Spleen (tissue), 11 donors: Measurements from ENCODE around the gene PSMA6. TPM values are rescaled to one million over a fixed set of nuclear protein-coding genes. Genes with fewer than 3 reads are reported as not detected.

Experiments
- DNase-seq: peaks from one replicate; pipeline ENCODE4 v3.0.0-alpha.2; 2020
- H3K27ac ChIP-seq, 8 donors: fragments of 200-600 bp; sonication (generic) in 7 of 8; 1 replicate in 4 of 8; 2 replicates in 4 of 8; pipeline versions ENCODE4 v1.5.0 to v1.8.0; 2016 to 2021; ENCODE audit warnings: inconsistent platforms in 4 of 8, mild to moderate bottlenecking in 4 of 8, moderate library complexity in 1 of 8
- H3K27me3 ChIP-seq, 7 donors: fragments of 200-600 bp; sonication (generic) in 6 of 7; replicated peaks in 1 of 7; 1 replicate in 4 of 7; 2 replicates in 3 of 7; pipeline versions ENCODE4 v1.5.0 to v1.8.0; 2016 to 2021; ENCODE audit warnings: inconsistent platforms in 3 of 7, mild to moderate bottlenecking in 1 of 7
- H3K36me3 ChIP-seq, 6 donors: fragments of 200-600 bp; sonication (generic) in 5 of 6; 1 replicate in 4 of 6; 2 replicates in 2 of 6; pipeline versions ENCODE4 v1.5.0 to v1.8.0; 2016 to 2021; ENCODE audit warnings: inconsistent platforms in 2 of 6
- H3K4me1 ChIP-seq, 6 donors: fragments of 200-600 bp; sonication (generic) in 5 of 6; 1 replicate in 3 of 6; 2 replicates in 3 of 6; pipeline versions ENCODE4 v1.5.0 to v1.8.0; 2016 to 2021; ENCODE audit warnings: inconsistent platforms in 3 of 6
- H3K4me3 ChIP-seq, 8 donors: fragments of 200-600 bp; sonication (generic) in 7 of 8; 1 replicate in 4 of 8; 2 replicates in 4 of 8; pipeline versions ENCODE4 v1.5.0 to v1.8.0; 2016 to 2021; ENCODE audit warnings: inconsistent platforms in 4 of 8, mild to moderate bottlenecking in 4 of 8, moderate library complexity in 2 of 8
- H3K9me3 ChIP-seq, 8 donors: fragments of 200-600 bp; sonication (generic) in 7 of 8; 1 replicate in 4 of 8; 2 replicates in 4 of 8; pipeline versions ENCODE4 v1.5.0 to v1.8.0; 2016 to 2021; ENCODE audit warnings: inconsistent platforms in 4 of 8
- CTCF ChIP-seq, 11 experiments: fragments of 200-600 bp in 7 of 11; fragments of 450-650 bp in 4 of 11; sonication (generic) in 4 of 11; IDR thresholded peaks in 8 of 11; conservative IDR thresholded peaks in 3 of 11; 1 replicate in 7 of 11; 2 replicates in 4 of 11; pipeline versions ENCODE4 v1.4.0 to v1.8.0; 2016 to 2021; ENCODE audit warnings: antibody characterized with exemption in 11 of 11, inconsistent platforms in 4 of 11, mild to moderate bottlenecking in 1 of 11
- POLR2A ChIP-seq, 3 donors: fragments of 450-650 bp; IDR thresholded peaks; one replicate each; pipeline ENCODE4 v1.5.1; 2017; ENCODE audit warnings: antibody characterized with exemption in 3 of 3, mild to moderate bottlenecking in 1 of 3
- POLR2AphosphoS5 ChIP-seq, 3 donors: sonication (generic); formaldehyde crosslinking; IDR thresholded peaks; one replicate each; pipeline ENCODE4 v1.5.1; 2017; ENCODE audit warnings: antibody characterized with exemption in 3 of 3
- WGBS, 5 donors: extraction: QIAGEN DNeasy Blood & Tissue Kit in 3 of 5; methylation state at CpG; one replicate each; pipeline versions ENCODE4 v1.1.5 to v1.1.7; 2013 to 2018; 5-methylcytosine and 5-hydroxymethylcytosine counted together
- intact Hi-C: fragments of 100-400 bp; cut with DNase I; formaldehyde crosslinking; loops from one replicate; pipeline ENCODE4 v1.15.0; 2023; ENCODE audit warnings: low total_unique reads
- polyA plus RNA-seq, 3 donors: library from polyadenylated mRNA; stranded (reverse); fragments of 200-250 nt; gene quantifications; one replicate each; pipeline ENCODE4 v1.2.1, GENCODE V29; 2013
- total RNA-seq, 7 donors: library from RNA; depleted of rRNA in 3 of 7; stranded (reverse); fragments of >200 nt in 3 of 7; fragmentation: NEBNext Ultra II Directional in 4 of 7; extraction: Animal tissue kit (Norgen Biotek cat#: 25700) in 4 of 7; gene quantifications; one replicate each; pipeline versions ENCODE4 v1.1.0 to v1.2.1, GENCODE V29; 2016 to 2021
- donor health status: healthy with polysubstance abuse.
- donor health status: DM: no; HTN: no; CAD: no; lungs with moderate emphysema.
- donor health status: DM: no; HTN: no; CAD: no.
- donor health status: Bipolar disorder and iron deficiency.
- donor health status: healthy.
- donor health status: DM: no; HTN: no; CAD: no.
- donor health status: DM: yes; HTN: yes; CAD: no.

PSMA6 gene
- total and polyA plus RNA-seq, 10 donors = 108 to 185 (median 131) TPM

DNA sequence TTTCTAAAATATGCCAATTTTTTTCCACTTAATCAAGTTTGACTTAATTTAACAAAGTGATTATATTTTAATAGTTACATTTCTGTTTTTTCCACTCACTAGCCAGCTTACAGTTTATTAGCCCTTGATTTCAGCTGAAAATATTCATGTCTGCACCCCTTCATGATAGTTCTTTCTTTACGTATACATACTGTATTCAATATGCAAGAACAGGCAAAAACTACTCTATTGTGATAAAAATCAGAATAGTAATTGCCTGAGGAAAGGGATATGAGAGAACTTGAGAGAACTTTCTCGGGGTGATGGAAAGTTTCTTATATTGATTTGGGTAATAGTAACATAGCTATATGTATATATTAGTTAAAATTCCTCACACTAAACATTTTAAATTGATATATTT lies 17.4 kb upstream of the PSMA6 start:
- no peaks in the 10 kb centered on the region for H3K4me1 ChIP-seq
- TF ChIP-seq POLR2AphosphoS5 (IDR thresholded peaks at IDR 0.05) (no peak), CTCF (IDR thresholded peaks at IDR 0.05 in 8 of 11, conservative IDR thresholded peaks at IDR 0.05 in 3 of 11) (no peak), POLR2A (IDR thresholded peaks at IDR 0.05) (no peak)
- intact Hi-C loops = no loop called here

DNA sequence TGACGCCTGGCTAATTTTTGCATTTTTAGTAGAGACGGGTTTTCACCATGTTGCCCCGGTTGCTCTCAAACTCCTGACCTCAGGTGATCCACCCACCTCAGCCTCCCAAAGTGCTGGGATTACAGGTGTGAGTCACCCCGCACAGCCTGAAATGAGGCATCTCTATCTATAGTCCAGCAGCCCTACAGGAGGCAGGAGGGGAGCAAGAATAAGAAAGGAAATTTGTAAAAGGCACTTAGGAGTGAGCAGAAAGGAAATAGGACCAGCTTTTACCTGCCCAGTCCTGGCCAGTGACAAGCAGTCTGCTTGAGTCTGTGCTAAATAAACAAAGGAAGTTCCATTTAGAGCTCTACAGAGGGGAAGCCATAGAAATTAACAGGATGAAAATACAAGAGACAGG lies 15.0 kb upstream of the PSMA6 start:
- 92 to 98% (median 94%) methylated on average over 4 of the region's 4 CpGs for WGBS, 5 donors
- Histone ChIP-seq H3K9me3 (no peaks in the 10 kb centered on the region), H3K27me3 (no peaks in the 10 kb centered on the region), H3K36me3 (peaks cover 0 to 57% (median 13%) of the 10 kb centered on the region in 6 donors), H3K4me3 (no peak overlapping the region), H3K4me1 (no peaks in the 10 kb centered on the region), H3K27ac (no peak overlapping the region)
- intact Hi-C loops = no loop called here
- no peak for DNase-seq
- TF ChIP-seq POLR2AphosphoS5 (IDR thresholded peaks at IDR 0.05) (no peak), CTCF (IDR thresholded peaks at IDR 0.05 in 8 of 11, conservative IDR thresholded peaks at IDR 0.05 in 3 of 11) (no peak)

More for the DNA sequence above, 17.4 kb upstream of the PSMA6 start:
- Histone ChIP-seq H3K27me3 (no peaks in the 10 kb centered on the region), H3K27ac (no peak overlapping the region), H3K36me3 (peaks cover 0 to 80% (median 31%) of the 10 kb centered on the region in 6 donors), H3K4me3 (no peak overlapping the region), H3K9me3 (no peaks in the 10 kb centered on the region)
- 69 to 97% (median 95%) methylated on average over 2 of the region's 2 CpGs for WGBS, 5 donors
- no peak for DNase-seq

GRCh38 chr14:35279369-35279768 lies 12.8 kb upstream of the PSMA6 start:
- Histone ChIP-seq H3K36me3 (peaks cover 0 to 43% (median 6%) of the 10 kb centered on the region in 6 donors), H3K27me3 (no peaks in the 10 kb centered on the region), H3K4me1 (peaks cover 0 to 8% (median 4%) of the 10 kb centered on the region in 6 donors), H3K4me3 (no peak overlapping the region), H3K9me3 (no peaks in the 10 kb centered on the region), H3K27ac (no peak overlapping the region)
- DNase-seq = no peak
- intact Hi-C loops = no loop called here
- WGBS, 5 donors = 79 to 93% (median 82%) methylated on average over 3 of the region's 3 CpGs
- TF ChIP-seq CTCF (IDR thresholded peaks at IDR 0.05 in 8 of 11, conservative IDR thresholded peaks at IDR 0.05 in 3 of 11) (no peak), POLR2A (IDR thresholded peaks at IDR 0.05) (no peak), POLR2AphosphoS5 (IDR thresholded peaks at IDR 0.05) (no peak)

DNA sequence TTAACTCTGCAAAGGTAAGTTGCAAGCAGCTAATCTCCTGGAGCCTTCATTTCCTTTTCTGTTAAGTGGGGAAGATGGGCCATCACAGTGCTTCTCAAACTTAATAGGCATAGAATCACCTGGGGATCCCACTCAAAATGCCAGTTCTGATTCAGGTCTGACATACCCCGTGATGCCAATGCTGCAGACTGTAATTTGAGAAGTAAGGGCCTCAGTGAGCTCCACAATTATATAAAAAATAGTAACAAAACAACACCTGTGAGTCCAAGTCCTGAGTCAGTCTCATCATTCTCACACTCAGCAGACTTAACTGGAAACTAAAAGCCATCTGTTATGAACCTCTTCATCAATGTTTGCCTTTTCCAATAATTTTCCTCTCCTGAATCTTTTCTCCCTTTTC lies 10.8 kb upstream of the PSMA6 start:
- DNase-seq = no peak
- WGBS, 5 donors = 72 to 97% (median 89%) methylated on average over 1 of the region's 1 CpG
- Histone ChIP-seq H3K27me3 (no peaks in the 10 kb centered on the region), H3K9me3 (no peaks in the 10 kb centered on the region), H3K27ac (no peak overlapping the region), H3K36me3 (peaks cover 0 to 23% (median 1%) of the 10 kb centered on the region in 6 donors), H3K4me1 (peaks cover 1 to 28% (median 24%) of the 10 kb centered on the region in 6 donors), H3K4me3 (no peak overlapping the region)
- intact Hi-C loops = loop anchor here (5.0 kb wide), 1 partner anchor 126 kb away; no protein-coding TSS in a partner anchor
- TF ChIP-seq POLR2AphosphoS5 (IDR thresholded peaks at IDR 0.05) (no peak), POLR2A (IDR thresholded peaks at IDR 0.05) (no peak), CTCF (IDR thresholded peaks at IDR 0.05 in 8 of 11, conservative IDR thresholded peaks at IDR 0.05 in 3 of 11) (no peak)
